ENCODE measurements around the gene DYNLT4. TPM values are rescaled to one million over a fixed set of nuclear protein-coding genes. Genes with fewer than 3 reads are reported as not detected.

DYNLT4 gene
- total and polyA plus RNA-seq, 10 donors = 0.15 to 2.1 (median 0.82) TPM; not detected in 3

- intact Hi-C loops (cut with DNase I; ENCODE audit: low total_unique reads) = loop anchor here (5.0 to 10.0 kb wide), 2 partner anchors 35 to 52 kb away; partner anchors contain the start of genes KIF2C and RNU5D-1
- peaks cover 12 to 44% (median 40%) of the 10 kb centered on the region in 6 donors for H3K4me1 ChIP-seq
- peaks cover 0 to 4% (median under 1%) of the 10 kb centered on the region in 6 donors for H3K36me3 ChIP-seq
- no peaks in the 10 kb centered on the region for H3K9me3 ChIP-seq
- H3K4me3 ChIP-seq = peak overlapping the region in 4 of 8 donors; percentile 40 to 70 (median 49)
- 66 to 82% (median 75%) methylated on average over 8 to 9 of the region's 9 CpGs for WGBS, 5 donors
- TF ChIP-seq, protein P1, sequence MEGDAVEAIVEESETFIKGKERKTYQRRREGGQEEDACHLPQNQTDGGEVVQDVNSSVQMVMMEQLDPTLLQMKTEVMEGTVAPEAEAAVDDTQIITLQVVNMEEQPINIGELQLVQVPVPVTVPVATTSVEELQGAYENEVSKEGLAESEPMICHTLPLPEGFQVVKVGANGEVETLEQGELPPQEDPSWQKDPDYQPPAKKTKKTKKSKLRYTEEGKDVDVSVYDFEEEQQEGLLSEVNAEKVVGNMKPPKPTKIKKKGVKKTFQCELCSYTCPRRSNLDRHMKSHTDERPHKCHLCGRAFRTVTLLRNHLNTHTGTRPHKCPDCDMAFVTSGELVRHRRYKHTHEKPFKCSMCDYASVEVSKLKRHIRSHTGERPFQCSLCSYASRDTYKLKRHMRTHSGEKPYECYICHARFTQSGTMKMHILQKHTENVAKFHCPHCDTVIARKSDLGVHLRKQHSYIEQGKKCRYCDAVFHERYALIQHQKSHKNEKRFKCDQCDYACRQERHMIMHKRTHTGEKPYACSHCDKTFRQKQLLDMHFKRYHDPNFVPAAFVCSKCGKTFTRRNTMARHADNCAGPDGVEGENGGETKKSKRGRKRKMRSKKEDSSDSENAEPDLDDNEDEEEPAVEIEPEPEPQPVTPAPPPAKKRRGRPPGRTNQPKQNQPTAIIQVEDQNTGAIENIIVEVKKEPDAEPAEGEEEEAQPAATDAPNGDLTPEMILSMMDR (IDR thresholded peaks at IDR 0.05 in 8 of 11, conservative IDR thresholded peaks at IDR 0.05 in 3 of 11) = no peak
- TF ChIP-seq POLR2AphosphoS5 (IDR thresholded peaks at IDR 0.05) = no peak
- no peak for TF ChIP-seq POLR2A (IDR thresholded peaks at IDR 0.05)
- no peaks in the 10 kb centered on the region for H3K27me3 ChIP-seq (replicated peaks in 1 of 7)
- H3K27ac ChIP-seq = peak overlapping the region in 7 of 8 donors; percentile 11 to 82 (median 73)
- DNase-seq = no peak
Measured at GRCh38 chr1:44786841-44787426, 20.2 kb downstream of the DYNLT4 start.

GRCh38 chr1:44786138-44786840, 20.9 kb downstream of the DYNLT4 start:
- Histone ChIP-seq H3K4me1 (peaks cover 12 to 44% (median 40%) of the 10 kb centered on the region in 6 donors), H3K27me3 (replicated peaks in 1 of 7) (no peaks in the 10 kb centered on the region), H3K9me3 (no peaks in the 10 kb centered on the region), H3K27ac (peak overlapping the region; percentile 11 to 82 (median 72)), H3K4me3 (peak overlapping the region; percentile 18 to 70 (median 48)), H3K36me3 (peaks cover 0 to 11% (median 6%) of the 10 kb centered on the region in 6 donors)
- 4 to 10% (median 5%) methylated on average over 30 to 49 of the region's 49 CpGs for WGBS, 5 donors
- TF ChIP-seq POLR2AphosphoS5 (IDR thresholded peaks at IDR 0.05) (peak; percentile 57 to 85 (median 79)), POLR2A (IDR thresholded peaks at IDR 0.05) (no peak)
- TF ChIP-seq, protein P1 (IDR thresholded peaks at IDR 0.05 in 8 of 11, conservative IDR thresholded peaks at IDR 0.05 in 3 of 11) = peak; percentile 91 to 100 (median 98)
- intact Hi-C loops (cut with DNase I; ENCODE audit: low total_unique reads) = loop anchor here (5.0 to 10.0 kb wide), 2 partner anchors 36 to 51 kb away; partner anchors contain the start of genes KIF2C and RNU5D-1
- DNase-seq = peak; percentile 94

- Histone ChIP-seq H3K4me1 (peaks cover 12 to 44% (median 40%) of the 10 kb centered on the region in 6 donors), H3K27me3 (replicated peaks in 1 of 7) (no peaks in the 10 kb centered on the region), H3K4me3 (peak overlapping the region in 6 of 8 donors; percentile 40 to 70 (median 49)), H3K9me3 (no peaks in the 10 kb centered on the region), H3K27ac (peak overlapping the region in 7 of 8 donors; percentile 55 to 82 (median 73)), H3K36me3 (peaks cover 0 to 18% (median 13%) of the 10 kb centered on the region in 6 donors)
- TF ChIP-seq POLR2AphosphoS5 (IDR thresholded peaks at IDR 0.05) (no peak), POLR2A (IDR thresholded peaks at IDR 0.05) (no peak)
- TF ChIP-seq, protein P1 (IDR thresholded peaks at IDR 0.05 in 8 of 11, conservative IDR thresholded peaks at IDR 0.05 in 3 of 11) = no peak
- peak; percentile 69 for DNase-seq
- intact Hi-C loops (cut with DNase I; ENCODE audit: low total_unique reads) = loop anchor here (5.0 to 10.0 kb wide), 2 partner anchors 37 to 51 kb away; partner anchors contain the start of genes KIF2C and RNU5D-1
- WGBS, 5 donors = 30 to 43% (median 33%) methylated on average over 10 to 11 of the region's 11 CpGs
Measured at GRCh38 chr1:44785501-44786137, 21.5 kb downstream of the DYNLT4 start.

All from spleen (tissue), 11 donors.